SKM-1 (cell line): ENCODE data around the gene NCF1.
"Not testable (repeated sequence)": the region's sequence is repeated elsewhere in the genome, so short reads cannot be mapped to it uniquely, and the experiment has no call there.

Experiments
- DNase-seq: peaks from one replicate; lab custom pipeline; 2025; ENCODE audit not compliant: unreplicated experiment; lab: John Stamatoyannopoulos, UW

The NCF1 gene

DNA sequence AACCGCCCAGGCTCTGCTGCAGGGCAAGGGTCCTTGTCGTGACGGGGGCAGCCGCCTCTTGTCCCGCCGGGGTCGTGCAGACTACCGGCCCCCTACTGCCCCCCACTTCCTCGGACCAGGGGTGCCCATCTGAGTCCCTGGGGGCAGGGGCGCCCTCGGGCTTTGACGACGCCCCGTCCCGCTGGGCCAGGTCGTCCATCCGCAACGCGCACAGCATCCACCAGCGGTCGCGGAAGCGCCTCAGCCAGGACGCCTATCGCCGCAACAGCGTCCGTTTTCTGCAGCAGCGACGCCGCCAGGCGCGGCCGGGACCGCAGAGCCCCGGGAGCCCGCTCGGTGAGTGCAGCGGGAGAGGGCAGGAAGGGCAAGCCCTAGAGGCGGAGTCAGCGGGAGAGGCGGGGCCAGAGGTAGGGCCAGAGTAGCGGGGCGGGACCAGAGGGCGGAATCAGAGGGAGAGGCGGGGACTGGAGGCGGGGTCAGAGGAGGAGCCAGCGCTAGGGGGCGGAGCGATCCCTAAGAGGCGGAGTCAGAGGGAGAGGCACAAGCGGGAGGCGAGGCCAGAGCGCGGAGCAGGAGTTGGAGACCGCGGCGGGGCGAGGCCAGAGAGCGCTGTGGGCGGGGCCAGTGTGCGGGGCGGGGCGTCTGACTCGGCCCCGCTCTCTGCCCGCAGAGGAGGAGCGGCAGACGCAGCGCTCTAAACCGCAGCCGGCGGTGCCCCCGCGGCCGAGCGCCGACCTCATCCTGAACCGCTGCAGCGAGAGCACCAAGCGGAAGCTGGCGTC is 14.7 kb downstream of the NCF1 start:
- DNase-seq, result peak; percentile 41

DNA sequence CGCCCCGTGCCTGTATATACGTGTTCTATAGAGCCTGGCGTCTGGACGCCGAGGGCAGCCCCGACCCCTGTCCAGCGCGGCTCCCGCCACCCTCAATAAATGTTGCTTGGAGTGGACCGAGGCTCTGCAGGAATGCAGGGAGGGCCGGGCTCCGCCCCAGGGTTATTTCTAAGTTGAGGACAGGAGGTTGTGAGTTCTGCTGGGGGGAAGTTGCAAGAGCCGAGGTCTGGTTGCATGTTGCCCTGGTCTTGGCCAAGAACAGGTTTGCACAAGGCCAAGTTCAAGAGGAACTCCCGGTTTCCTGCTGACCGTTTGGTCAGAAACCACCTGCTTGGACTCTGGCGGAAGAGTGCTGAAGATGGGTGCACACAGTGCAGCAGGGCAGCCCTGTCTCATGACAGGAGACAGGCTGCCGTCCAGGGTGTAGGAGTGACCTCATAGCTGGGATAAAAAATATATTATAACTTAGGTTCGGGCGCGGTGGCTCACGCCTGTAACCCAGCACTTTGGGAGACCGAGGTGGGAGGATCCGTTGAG is 15.5 kb downstream of the NCF1 start:
- not testable (repeated sequence) for DNase-seq

DNA sequence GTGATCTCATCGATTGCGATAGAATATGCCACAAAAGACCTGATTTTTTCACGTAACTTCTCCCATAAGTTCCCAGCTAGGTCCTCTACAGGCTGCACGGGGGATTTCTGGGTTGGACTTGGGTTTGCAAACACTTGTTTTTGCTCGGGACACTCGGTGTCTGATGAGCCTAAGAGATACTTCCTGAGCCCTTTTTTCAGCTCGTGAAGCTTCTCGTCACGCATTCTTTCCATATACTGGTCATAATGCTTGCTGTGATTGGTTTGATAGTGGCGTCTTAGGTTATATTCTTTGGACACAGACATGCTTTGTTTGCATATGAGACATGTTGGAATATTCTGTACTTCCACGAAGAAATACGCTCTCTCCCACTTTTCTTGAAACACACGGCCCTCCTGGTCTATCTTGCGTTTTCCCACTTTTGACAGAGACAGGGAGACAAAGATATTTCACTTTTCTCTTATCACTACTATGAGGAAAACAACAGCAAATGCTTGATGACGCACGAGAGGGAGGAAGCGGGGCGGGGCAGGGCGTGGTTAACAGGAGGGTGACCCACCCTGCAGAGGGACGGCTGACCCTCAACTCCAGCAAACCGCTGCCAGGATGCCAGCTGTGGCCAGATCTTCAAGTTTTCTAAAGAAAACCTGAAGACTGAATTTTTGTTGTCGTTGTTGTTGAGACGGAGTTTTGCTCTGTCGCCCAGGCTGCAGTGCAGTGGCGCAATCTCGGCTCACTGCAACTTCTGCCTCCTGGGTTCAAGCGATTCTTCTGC is 24.2 kb downstream of the NCF1 start:
- not testable (repeated sequence) for DNase-seq

DNA sequence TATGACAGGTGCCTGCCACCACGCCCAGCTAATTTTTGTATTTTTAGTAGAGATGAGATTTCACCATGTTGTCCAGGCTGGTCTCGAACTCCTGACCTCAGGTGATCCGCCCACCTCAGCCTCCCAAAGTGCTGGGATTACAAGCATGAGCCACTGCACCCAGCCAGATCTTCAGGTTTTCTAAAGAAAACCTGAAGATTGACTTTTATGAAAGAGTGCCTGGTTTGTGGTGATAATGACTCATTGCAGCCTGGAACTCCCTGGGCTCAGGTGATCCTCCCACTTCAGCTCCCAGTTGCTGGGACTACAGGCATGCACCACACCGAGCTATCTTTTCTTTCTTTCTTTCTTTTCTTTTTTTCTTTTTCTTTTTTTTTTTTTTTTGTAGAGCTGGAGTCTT is 24.8 kb downstream of the NCF1 start:
- DNase-seq, result not testable (repeated sequence)

DNA sequence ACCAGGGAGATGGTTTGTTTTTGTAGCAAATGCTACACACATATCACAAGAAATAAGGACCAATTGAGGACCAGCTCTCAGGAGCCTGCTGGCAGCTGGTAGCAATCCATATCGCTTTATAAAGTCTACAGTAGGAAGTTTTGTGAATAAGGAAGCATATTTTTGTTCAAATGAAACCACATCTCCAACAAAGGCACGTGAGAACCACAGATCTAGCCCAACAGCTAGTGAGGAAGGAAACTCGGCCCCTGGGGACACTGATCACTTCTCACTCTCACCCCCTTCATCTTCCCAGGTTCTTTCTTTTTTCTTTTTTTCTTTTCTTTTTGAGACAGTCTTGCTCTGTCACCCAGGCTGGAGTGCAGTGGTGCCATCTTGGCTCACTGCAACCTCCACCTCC is 42.1 kb downstream of the NCF1 start:
- DNase-seq, result not testable (repeated sequence)

DNA sequence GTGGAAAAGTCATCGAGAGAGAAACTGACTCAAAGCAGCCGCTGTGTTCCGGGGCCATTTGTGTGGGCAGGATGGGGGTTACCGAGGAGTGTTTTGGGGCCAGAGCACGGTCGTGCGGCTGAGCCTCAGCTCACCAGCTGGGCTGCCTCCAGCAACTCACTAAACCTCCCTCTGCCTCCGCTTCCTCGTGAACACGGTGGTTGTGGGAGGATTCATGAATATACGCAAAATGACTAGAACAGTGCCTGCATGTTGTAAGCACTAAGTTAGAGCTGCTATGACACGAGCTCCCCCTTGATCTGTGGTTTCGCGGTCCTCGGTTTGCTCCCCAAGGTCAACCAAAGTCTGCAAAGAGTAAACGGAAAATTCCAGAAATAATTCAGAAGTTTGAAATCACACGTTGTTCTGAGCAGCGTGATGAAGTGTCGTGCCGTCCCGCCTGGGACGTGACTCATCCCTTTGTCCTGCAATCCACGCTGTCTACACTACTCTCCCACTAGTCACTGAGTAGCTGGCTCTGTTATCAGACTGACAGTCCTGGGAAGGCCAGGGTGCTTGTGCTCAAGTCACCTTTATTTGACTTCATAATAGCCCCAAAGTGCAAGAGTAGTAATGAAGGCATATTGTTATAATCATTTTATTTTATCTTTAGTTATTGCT is 46.5 kb downstream of the NCF1 start:
- DNase-seq, result not testable (repeated sequence)

DNA sequence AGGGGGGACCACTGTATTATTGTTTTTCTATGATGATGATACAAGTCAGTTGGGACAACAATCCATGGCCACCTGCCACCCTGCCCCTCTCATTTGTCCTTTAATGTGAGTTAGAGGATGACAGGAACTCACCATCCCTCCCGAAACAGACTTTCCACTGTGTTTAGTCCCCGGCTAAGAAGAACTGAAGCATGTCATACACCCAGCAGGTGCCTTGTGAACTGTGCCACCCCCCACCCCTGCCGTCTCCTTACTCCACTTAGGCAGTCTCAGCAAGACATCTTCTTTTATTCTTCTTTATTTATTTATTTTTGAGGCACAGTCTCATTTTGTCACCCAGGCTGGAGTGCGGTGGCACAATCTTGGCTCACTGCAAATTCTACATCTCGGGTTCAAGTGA is 47.4 kb downstream of the NCF1 start:
- DNase-seq, result not testable (repeated sequence)

DNA sequence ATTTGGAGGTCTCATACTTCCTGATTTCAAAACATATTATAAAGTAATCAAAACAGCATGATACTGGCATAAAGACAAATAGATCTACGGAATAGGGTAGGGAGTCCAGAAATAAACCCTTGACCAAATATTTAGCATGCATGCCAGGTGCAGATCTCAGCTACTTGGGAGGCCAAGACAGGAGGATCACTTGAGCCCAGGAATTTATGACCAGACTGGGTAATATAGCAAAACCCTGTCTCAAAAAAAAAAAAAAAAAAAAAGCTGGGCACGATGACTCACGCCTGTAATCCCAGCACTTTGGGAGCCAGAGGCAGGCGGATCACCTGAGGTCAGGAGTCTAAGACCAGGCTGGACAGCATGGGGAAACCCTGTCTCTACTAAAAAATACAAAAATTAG is 56.1 kb downstream of the NCF1 start:
- DNase-seq, result not testable (repeated sequence)

DNA sequence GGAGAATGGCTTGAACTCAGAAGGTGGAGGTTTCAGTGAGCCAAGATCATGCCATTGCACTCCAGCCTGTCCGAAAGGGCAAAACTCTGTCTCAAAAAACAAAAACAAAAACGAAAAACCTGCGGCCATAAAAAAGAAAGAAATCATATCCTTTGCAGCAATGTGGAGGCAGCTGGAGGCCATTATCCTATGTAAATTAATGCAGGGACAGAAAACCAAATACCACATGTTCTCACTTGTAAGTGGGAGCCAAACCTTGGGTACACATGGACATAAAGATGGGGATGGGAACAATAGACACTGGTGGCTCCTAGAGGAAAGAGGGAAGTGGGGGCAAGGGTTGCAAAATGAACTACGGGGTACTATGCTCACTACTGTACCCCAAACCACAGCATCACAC is 56.6 kb downstream of the NCF1 start:
- not testable (repeated sequence) for DNase-seq
